B cell (primary cell): ENCODE measurements around the gene RSU1. TPM values are rescaled to one million over a fixed set of nuclear protein-coding genes. Genes with fewer than 3 reads are reported as not detected.

Experiments used
- ATAC-seq: fragments of 200-7000 bp; cut with Tn5 transposase; one replicate; pipeline ENCODE4 v1.10.0; 2021; ENCODE audit warnings: low read depth, mild to moderate bottlenecking, moderate number of reproducible peaks, moderate library complexity
- CTCF ChIA-PET: fragments of 350-600 bp; sonication (Branson Sonifier 250); formaldehyde crosslinking; loops from one replicate; lab custom pipeline; 2021; ENCODE audit warnings: antibody characterized with exemption, inconsistent platforms; lab: Charles Lee
- POLR2A ChIA-PET: fragments of 350-600 bp; sonication (Branson Sonifier 250); formaldehyde crosslinking; loops from one replicate; lab custom pipeline; 2021; ENCODE audit warnings: antibody characterized with exemption; lab: Charles Lee
- DNase-seq: peaks from one replicate; pipeline ENCODE4 v3.0.0; 2013
- H2AFZ ChIP-seq: 2 replicates; pipeline ENCODE4 v1.6.1; 2012; ENCODE audit warnings: mild to moderate bottlenecking, low read depth, low read length; ENCODE audit not compliant: insufficient read depth, poor library complexity, severe bottlenecking
- H3K27ac ChIP-seq, 2 donors: 1 replicate in 1 of 2; 2 replicates in 1 of 2; pipeline ENCODE4 v1.5.1; 2012 to 2013; ENCODE audit warnings: low read length in 2 of 2, mild to moderate bottlenecking in 2 of 2, moderate library complexity in 1 of 2
- H3K27me3 ChIP-seq, 4 experiments: fragments of 200-600 bp in 1 of 4; sonication (generic) in 1 of 4; replicated peaks in 1 of 4; 1 replicate in 2 of 4; 2 replicates in 2 of 4; pipeline versions ENCODE4 v1.6.1 to v1.7.0; 2013 to 2016; ENCODE audit warnings: low read length in 3 of 4, mild to moderate bottlenecking in 2 of 4, mixed read lengths in 1 of 4, moderate library complexity in 1 of 4; ENCODE audit not compliant: insufficient read depth in 4 of 4, control insufficient read depth in 3 of 4; ENCODE audit errors: control extremely low read depth in 1 of 4
- H3K36me3 ChIP-seq, 2 experiments: replicated peaks in 1 of 2; 1 replicate in 1 of 2; 2 replicates in 1 of 2; pipeline versions ENCODE4 v1.6.1 to v1.7.1; 2013; ENCODE audit warnings: low read length in 1 of 2; ENCODE audit not compliant: insufficient read depth in 2 of 2, control insufficient read depth in 1 of 2; ENCODE audit errors: control extremely low read depth in 1 of 2, extremely low read depth in 1 of 2
- H3K4me1 ChIP-seq, 2 donors: fragments of 200-600 bp in 1 of 2; sonication (generic) in 1 of 2; 1 replicate in 1 of 2; 2 replicates in 1 of 2; pipeline versions ENCODE4 v1.5.1 to v1.6.1; 2013 to 2017; ENCODE audit warnings: low read length in 2 of 2; ENCODE audit not compliant: control insufficient read depth in 2 of 2, insufficient read depth in 2 of 2
- H3K4me2 ChIP-seq: replicated peaks from 2 replicates; pipeline ENCODE3; 2012; ENCODE audit warnings: mild to moderate bottlenecking, low read depth, low read length; ENCODE audit not compliant: poor library complexity, severe bottlenecking
- H3K4me3 ChIP-seq, 5 experiments: fragments of 200-600 bp in 1 of 5; sonication (generic) in 1 of 5; 1 replicate in 3 of 5; 2 replicates in 2 of 5; pipeline versions ENCODE4 v1.5.1 to v1.7.0; 2011 to 2016; ENCODE audit warnings: low read length in 4 of 5, mild to moderate bottlenecking in 4 of 5, low read depth in 2 of 5, control low read depth in 1 of 5, moderate library complexity in 1 of 5; ENCODE audit not compliant: insufficient read depth in 1 of 5; ENCODE audit errors: control extremely low read depth in 1 of 5, extremely low read depth in 1 of 5
- H3K79me2 ChIP-seq: fragments of 200-600 bp; sonication (generic); one replicate; pipeline ENCODE4 v1.6.0; 2016; ENCODE audit warnings: low read length; ENCODE audit not compliant: control insufficient read depth, insufficient read depth
- H3K9ac ChIP-seq: fragments of 200-600 bp; sonication (generic); 2 replicates; pipeline ENCODE4 v1.6.1; 2017; ENCODE audit warnings: mild to moderate bottlenecking, low read length, moderate library complexity
- H3K9me3 ChIP-seq, 3 donors: one replicate each; pipeline versions ENCODE4 v1.6.1 to v1.7.1; 2013; ENCODE audit warnings: low read length in 2 of 3; ENCODE audit not compliant: control insufficient read depth in 2 of 3, insufficient read depth in 1 of 3; ENCODE audit errors: control extremely low read depth in 1 of 3
- H4K20me1 ChIP-seq: 2 replicates; pipeline ENCODE4 v1.6.0; 2012; ENCODE audit warnings: mild to moderate bottlenecking, low read length; ENCODE audit not compliant: insufficient read depth, control insufficient read depth, poor library complexity, severe bottlenecking
- H3K27ac Mint-ChIP-seq: one replicate; pipeline ENCODE4 v1.8.0; 2021; ENCODE audit warnings: mixed read lengths
- H3K27me3 Mint-ChIP-seq: one replicate; pipeline ENCODE4 v1.8.0; 2021; ENCODE audit warnings: mixed read lengths
- H3K4me1 Mint-ChIP-seq: one replicate; pipeline ENCODE4 v1.8.0; 2021; ENCODE audit warnings: mixed read lengths
- H3K4me3 Mint-ChIP-seq: one replicate; pipeline ENCODE4 v1.8.0; 2021; ENCODE audit warnings: mixed read lengths
- H3K9me3 Mint-ChIP-seq: one replicate; pipeline ENCODE4 v1.8.0; 2022; ENCODE audit warnings: mixed read lengths; ENCODE audit not compliant: insufficient read depth
- CTCF ChIP-seq: fragments of 200-600 bp; IDR thresholded peaks from one replicate; pipeline ENCODE4 v1.8.0; 2022; ENCODE audit warnings: antibody characterized with exemption, mild to moderate bottlenecking
- EZH2 ChIP-seq: IDR thresholded peaks from 2 replicates; pipeline ENCODE4 v1.6.1; 2012; ENCODE audit warnings: borderline replicate concordance, low read depth, mild to moderate bottlenecking, moderate library complexity, low read length; ENCODE audit not compliant: insufficient read depth, poor library complexity, severe bottlenecking
- WGBS: methylation state at CpG from one replicate; pipeline ENCODE4 v1.1.5; 2013; ENCODE audit warnings: missing lambda C conversion rate; ENCODE audit not compliant: insufficient coverage; 5-methylcytosine and 5-hydroxymethylcytosine counted together
- intact Hi-C: fragments of 100-400 bp; cut with micrococcal nuclease; formaldehyde crosslinking; loops from one replicate; pipeline ENCODE4 v1.10.0; 2022
- polyA plus RNA-seq: library from polyadenylated mRNA; depleted of rRNA; stranded (reverse); fragments of >200 nt; gene quantifications from 2 replicates; pipeline ENCODE4 v1.2.3, GENCODE V29; 2012
- total RNA-seq, 2 donors: library from RNA; stranded (reverse); fragments of 120-200 nt in 1 of 2; gene quantifications; 1 replicate in 1 of 2; 2 replicates in 1 of 2; pipeline versions ENCODE4 v1.2.3 to v1.2.4, GENCODE V29; 2013 to 2022

The RSU1 gene
- total and polyA plus RNA-seq, 2 donors (not counting 1 experiment from before 2014, with no cell fraction given), result 33.4 to 41.1 TPM

GRCh38 chr10:16699435-16700057 lies 117.7 kb downstream of the RSU1 start:
- Histone ChIP-seq H3K79me2 (no peaks in the 10 kb centered on the region), H2AFZ (no peak overlapping the region), H3K36me3 (no peaks in the 10 kb centered on the region), H3K9me3 (peaks cover 0 to 10% (median 8%) of the 10 kb centered on the region in 3 donors), H3K4me3 (no peak overlapping the region), H3K4me1 (no peaks in the 10 kb centered on the region), H3K4me2 (no peak overlapping the region), H4K20me1 (no peaks in the 10 kb centered on the region), H3K27me3 (no peaks in the 10 kb centered on the region), H3K27ac (no peak overlapping the region), H3K9ac (no peak overlapping the region)
- Mint-ChIP-seq H3K4me3 (no peak overlapping the region), H3K27me3 (no peaks in the 10 kb centered on the region), H3K4me1 (no peaks in the 10 kb centered on the region), H3K27ac (no peak overlapping the region), H3K9me3 (peaks cover 5% of the 10 kb centered on the region)
- DNase-seq (no peak), ATAC-seq (no peak)
- intact Hi-C loops, result no loop called here
- ChIA-PET POLR2A (no interaction called here), CTCF (interaction anchor here (0.6 kb wide), 1 partner anchor 1282 kb away, joined by 3 read pairs; no protein-coding TSS in a partner anchor)
- no peak for TF ChIP-seq EZH2
- TF ChIP-seq CTCF, result no peak
- over 99% methylated on average over 11 of the region's 17 CpGs for WGBS

- CTCF ChIA-PET, result no interaction called here
- DNase-seq (no peak), ATAC-seq (no peak)
- H3K79me2 ChIP-seq, result no peaks in the 10 kb centered on the region
- Mint-ChIP-seq H3K4me1 (no peaks in the 10 kb centered on the region), H3K4me3 (no peak overlapping the region), H3K27ac (no peak overlapping the region), H3K9me3 (peaks cover 5% of the 10 kb centered on the region), H3K27me3 (no peaks in the 10 kb centered on the region)
- H3K27ac ChIP-seq, result no peak overlapping the region
- no peak overlapping the region for H3K4me3 ChIP-seq
- TF ChIP-seq CTCF (no peak), EZH2 (no peak)
- no peaks in the 10 kb centered on the region for H4K20me1 ChIP-seq
- peaks cover 0 to 10% (median 8%) of the 10 kb centered on the region in 3 donors for H3K9me3 ChIP-seq
- intact Hi-C loops, result no loop called here
- H3K36me3 ChIP-seq, result peaks cover 0 to 4% of the 10 kb centered on the region in 2 experiments
- H3K9ac ChIP-seq, result no peak overlapping the region
- WGBS, result 90% methylated on average over 2 of the region's 4 CpGs
- no peaks in the 10 kb centered on the region for H3K27me3 ChIP-seq
- POLR2A ChIA-PET, result no interaction called here
- no peak overlapping the region for H3K4me2 ChIP-seq
- H3K4me1 ChIP-seq, result no peaks in the 10 kb centered on the region
- no peak overlapping the region for H2AFZ ChIP-seq
Observed at GRCh38 chr10:16698461-16698860, 118.8 kb downstream of the RSU1 start.
